Tibial nerve (tissue), 4 donors: Measurements from ENCODE around the gene ZBTB8OS.

ENCODE experiments used
- CTCF ChIP-seq, 5 experiments: fragments of 200-600 bp in 3 of 5; fragments of 450-650 bp in 2 of 5; sonication (generic) in 3 of 5; IDR thresholded peaks; one replicate each; pipeline ENCODE4 v1.5.1; 2016 to 2019; ENCODE audit warnings: antibody characterized with exemption in 5 of 5, mild to moderate bottlenecking in 3 of 5, moderate library complexity in 2 of 5
- EP300 ChIP-seq, 2 donors: sonication (generic); formaldehyde crosslinking; IDR thresholded peaks; one replicate each; pipeline ENCODE4 v1.6.1; 2017; ENCODE audit warnings: antibody characterized with exemption in 2 of 2, mild to moderate bottlenecking in 1 of 2
- POLR2A ChIP-seq, 2 donors: fragments of 450-650 bp; IDR thresholded peaks; one replicate each; pipeline ENCODE4 v1.6.1; 2017; ENCODE audit warnings: antibody characterized with exemption in 2 of 2, mild to moderate bottlenecking in 2 of 2, moderate library complexity in 2 of 2

DNA sequence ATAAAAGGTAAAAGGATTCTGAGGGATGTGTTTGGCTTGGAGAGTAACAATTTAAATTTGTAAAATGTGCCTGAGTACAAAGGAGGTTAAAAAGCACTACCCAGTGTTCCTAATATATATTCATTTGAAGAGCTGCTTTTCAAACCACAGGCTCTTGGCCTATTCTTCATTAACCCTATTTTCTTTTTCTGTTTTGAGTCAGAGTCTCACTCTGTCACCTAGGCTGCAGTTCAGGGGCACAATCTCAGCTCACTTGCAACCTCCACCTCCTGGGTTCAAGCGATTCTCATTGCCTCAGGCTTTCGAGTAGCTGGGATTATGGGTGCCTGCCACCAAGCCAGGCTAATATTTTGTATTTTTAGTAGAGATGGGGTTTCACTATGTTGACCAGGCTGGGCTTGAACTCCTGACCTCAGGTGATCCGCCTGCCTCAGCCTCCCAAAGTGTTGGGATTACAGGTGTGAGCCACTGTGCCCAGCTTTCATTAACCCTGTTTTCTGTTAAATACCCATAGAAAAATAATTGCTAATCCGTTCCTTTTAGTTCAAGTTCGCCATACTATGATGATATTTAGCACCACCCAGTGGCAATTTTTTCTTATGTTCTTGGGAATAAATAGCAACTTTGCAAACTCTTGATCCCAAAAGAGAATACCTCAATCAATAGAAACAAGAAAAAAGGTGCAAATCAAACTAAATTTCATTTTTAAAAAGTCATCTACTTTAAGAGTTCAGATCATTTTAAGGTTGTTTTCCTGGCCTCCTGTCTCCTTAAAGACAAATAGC is 30.5 kb downstream of the ZBTB8OS start:
- TF ChIP-seq EP300 (IDR thresholded peaks at IDR 0.05) (no peak), CTCF (IDR thresholded peaks at IDR 0.05) (peak in 1 of 5 experiments; percentile 27), POLR2A (IDR thresholded peaks at IDR 0.05) (no peak)
